ENCODE results near the gene MTFR2.

Gene MTFR2

DNA sequence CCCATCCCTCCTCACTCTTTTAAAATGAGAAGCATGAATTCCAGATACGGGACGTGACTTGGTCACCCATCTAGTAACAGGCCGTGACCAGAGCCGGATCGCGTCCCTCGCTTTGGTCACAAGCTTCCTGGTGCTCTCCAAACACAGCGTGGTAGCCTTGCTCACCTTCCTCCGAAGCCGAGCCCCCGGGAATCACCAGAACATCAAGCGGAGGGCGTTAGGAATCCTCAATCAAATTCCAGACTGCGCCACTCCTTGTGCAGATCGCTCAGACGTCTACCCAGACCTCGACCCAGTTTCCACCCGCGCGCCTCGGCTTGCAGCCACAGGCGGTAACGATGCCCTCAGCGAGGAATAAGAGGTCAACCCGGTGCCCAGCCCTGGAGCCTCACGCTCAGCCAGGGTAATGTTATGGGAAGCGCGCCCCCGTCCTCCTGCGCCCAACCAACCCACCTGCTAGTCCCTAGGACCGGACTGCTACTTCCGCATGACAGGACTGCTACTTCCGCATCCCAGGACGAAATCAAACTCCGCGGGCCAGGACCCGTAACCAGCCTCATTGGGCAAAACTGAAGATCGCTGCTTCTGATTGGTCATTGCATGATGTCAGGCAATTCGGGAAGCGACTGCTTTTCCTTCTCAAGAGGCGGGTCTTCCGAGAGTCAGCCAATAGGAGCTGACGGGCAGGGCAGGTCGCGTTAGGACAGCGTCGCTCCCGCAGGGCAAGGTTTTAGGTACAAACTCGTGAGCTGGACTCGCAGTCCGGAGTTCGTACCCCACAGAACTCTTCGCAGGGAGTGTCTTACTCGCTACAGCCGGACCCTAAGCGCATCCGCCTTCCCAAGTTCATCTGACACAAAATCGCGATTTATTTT lies at the start of gene MTFR2 (continued):
- TF ChIP-seq, protein P1, sequence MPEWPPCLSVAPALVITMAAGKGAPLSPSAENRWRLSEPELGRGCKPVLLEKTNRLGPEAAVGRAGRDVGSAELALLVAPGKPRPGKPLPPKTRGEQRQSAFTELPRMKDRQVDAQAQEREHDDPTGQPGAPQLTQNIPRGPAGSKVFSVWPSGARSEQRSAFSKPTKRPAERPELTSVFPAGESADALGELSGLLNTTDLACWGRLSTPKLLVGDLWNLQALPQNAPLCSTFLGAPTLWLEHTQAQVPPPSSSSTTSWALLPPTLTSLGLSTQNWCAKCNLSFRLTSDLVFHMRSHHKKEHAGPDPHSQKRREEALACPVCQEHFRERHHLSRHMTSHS (tag by site-specific recombination; IDR thresholded peaks at IDR 0.05), result no peak
- TF ChIP-seq FEZF1 (tag by site-specific recombination; IDR thresholded peaks at IDR 0.05) (no peak), KLF9 (tag by site-specific recombination; IDR thresholded peaks at IDR 0.05; ENCODE audit: low read depth) (peak; percentile 36; the same call in 1 of the 2 replicates), BCL11B (tag by site-specific recombination; IDR thresholded peaks at IDR 0.05; ENCODE audit: low read depth) (no peak), ZNF341 (tag by site-specific recombination; IDR thresholded peaks at IDR 0.05; ENCODE audit: low read depth) (peak; percentile 39), ZNF416 (tag by site-specific recombination; IDR thresholded peaks at IDR 0.05) (no peak), RBAK (tag by site-specific recombination; IDR thresholded peaks at IDR 0.05) (no peak), ZFP37 (tag by site-specific recombination; IDR thresholded peaks at IDR 0.05) (no peak), GLIS2 (tag by site-specific recombination; IDR thresholded peaks at IDR 0.05) (peak; percentile 67), GLI2 (tag by site-specific recombination; IDR thresholded peaks at IDR 0.05; ENCODE audit: borderline replicate concordance, low read depth) (no peak), ZEB2 (tag by site-specific recombination; IDR thresholded peaks at IDR 0.05) (peak; percentile 63; the same call in 1 of the 2 replicates), ZNF843 (tag by site-specific recombination; IDR thresholded peaks at IDR 0.05) (peak; percentile 39; the same call in 1 of the 2 replicates), ZSCAN16 (tag by site-specific recombination; IDR thresholded peaks at IDR 0.05) (peak; percentile 79), ZBTB48 (tag by site-specific recombination; IDR thresholded peaks at IDR 0.05) (peak; percentile 98), ZBTB17 (tag by site-specific recombination; IDR thresholded peaks at IDR 0.05) (peak; percentile 100), BCL11A (tag by site-specific recombination; IDR thresholded peaks at IDR 0.05; ENCODE audit: low read depth) (no peak)
- TF ChIP-seq, protein P2, sequence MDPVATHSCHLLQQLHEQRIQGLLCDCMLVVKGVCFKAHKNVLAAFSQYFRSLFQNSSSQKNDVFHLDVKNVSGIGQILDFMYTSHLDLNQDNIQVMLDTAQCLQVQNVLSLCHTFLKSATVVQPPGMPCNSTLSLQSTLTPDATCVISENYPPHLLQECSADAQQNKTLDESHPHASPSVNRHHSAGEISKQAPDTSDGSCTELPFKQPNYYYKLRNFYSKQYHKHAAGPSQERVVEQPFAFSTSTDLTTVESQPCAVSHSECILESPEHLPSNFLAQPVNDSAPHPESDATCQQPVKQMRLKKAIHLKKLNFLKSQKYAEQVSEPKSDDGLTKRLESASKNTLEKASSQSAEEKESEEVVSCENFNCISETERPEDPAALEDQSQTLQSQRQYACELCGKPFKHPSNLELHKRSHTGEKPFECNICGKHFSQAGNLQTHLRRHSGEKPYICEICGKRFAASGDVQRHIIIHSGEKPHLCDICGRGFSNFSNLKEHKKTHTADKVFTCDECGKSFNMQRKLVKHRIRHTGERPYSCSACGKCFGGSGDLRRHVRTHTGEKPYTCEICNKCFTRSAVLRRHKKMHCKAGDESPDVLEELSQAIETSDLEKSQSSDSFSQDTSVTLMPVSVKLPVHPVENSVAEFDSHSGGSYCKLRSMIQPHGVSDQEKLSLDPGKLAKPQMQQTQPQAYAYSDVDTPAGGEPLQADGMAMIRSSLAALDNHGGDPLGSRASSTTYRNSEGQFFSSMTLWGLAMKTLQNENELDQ (tag by site-specific recombination; IDR thresholded peaks at IDR 0.05; ENCODE audit: low read depth), result no peak
- TF ChIP-seq, protein P3, sequence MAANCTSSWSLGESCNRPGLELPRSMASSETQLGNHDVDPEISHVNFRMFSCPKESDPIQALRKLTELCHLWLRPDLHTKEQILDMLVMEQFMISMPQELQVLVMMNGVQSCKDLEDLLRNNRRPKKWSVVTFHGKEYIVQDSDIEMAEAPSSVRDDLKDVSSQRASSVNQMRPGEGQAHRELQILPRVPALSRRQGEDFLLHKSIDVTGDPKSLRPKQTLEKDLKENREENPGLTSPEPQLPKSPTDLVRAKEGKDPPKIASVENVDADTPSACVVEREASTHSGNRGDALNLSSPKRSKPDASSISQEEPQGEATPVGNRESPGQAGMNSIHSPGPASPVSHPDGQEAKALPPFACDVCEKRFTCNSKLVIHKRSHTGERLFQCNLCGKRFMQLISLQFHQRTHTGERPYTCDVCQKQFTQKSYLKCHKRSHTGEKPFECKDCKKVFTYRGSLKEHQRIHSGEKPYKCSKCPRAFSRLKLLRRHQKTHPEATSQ (tag by site-specific recombination; IDR thresholded peaks at IDR 0.05), result no peak
- TF ChIP-seq, protein P4, sequence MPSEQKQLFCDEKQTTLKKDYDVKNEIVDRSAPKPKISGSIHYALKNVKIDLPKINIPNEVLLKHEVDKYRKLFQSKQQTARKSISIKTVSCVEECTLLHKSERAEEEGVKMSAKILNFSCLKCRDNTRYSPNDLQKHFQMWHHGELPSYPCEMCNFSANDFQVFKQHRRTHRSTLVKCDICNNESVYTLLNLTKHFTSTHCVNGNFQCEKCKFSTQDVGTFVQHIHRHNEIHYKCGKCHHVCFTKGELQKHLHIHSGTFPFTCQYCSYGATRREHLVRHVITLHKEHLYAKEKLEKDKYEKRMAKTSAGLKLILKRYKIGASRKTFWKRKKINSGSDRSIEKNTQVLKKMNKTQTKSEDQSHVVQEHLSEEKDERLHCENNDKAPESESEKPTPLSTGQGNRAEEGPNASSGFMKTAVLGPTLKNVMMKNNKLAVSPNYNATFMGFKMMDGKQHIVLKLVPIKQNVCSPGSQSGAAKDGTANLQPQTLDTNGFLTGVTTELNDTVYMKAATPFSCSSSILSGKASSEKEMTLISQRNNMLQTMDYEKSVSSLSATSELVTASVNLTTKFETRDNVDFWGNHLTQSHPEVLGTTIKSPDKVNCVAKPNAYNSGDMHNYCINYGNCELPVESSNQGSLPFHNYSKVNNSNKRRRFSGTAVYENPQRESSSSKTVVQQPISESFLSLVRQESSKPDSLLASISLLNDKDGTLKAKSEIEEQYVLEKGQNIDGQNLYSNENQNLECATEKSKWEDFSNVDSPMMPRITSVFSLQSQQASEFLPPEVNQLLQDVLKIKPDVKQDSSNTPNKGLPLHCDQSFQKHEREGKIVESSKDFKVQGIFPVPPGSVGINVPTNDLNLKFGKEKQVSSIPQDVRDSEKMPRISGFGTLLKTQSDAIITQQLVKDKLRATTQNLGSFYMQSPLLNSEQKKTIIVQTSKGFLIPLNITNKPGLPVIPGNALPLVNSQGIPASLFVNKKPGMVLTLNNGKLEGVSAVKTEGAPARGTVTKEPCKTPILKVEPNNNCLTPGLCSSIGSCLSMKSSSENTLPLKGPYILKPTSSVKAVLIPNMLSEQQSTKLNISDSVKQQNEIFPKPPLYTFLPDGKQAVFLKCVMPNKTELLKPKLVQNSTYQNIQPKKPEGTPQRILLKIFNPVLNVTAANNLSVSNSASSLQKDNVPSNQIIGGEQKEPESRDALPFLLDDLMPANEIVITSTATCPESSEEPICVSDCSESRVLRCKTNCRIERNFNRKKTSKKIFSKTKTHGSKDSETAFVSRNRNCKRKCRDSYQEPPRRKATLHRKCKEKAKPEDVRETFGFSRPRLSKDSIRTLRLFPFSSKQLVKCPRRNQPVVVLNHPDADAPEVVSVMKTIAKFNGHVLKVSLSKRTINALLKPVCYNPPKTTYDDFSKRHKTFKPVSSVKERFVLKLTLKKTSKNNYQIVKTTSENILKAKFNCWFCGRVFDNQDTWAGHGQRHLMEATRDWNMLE (tag by site-specific recombination; conservative IDR thresholded peaks at IDR 0.05; ENCODE audit: low read depth), result peak; percentile 73; the same call in 1 of the 2 replicates
- TF ChIP-seq, protein P5, sequence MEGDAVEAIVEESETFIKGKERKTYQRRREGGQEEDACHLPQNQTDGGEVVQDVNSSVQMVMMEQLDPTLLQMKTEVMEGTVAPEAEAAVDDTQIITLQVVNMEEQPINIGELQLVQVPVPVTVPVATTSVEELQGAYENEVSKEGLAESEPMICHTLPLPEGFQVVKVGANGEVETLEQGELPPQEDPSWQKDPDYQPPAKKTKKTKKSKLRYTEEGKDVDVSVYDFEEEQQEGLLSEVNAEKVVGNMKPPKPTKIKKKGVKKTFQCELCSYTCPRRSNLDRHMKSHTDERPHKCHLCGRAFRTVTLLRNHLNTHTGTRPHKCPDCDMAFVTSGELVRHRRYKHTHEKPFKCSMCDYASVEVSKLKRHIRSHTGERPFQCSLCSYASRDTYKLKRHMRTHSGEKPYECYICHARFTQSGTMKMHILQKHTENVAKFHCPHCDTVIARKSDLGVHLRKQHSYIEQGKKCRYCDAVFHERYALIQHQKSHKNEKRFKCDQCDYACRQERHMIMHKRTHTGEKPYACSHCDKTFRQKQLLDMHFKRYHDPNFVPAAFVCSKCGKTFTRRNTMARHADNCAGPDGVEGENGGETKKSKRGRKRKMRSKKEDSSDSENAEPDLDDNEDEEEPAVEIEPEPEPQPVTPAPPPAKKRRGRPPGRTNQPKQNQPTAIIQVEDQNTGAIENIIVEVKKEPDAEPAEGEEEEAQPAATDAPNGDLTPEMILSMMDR (tag by site-specific recombination; IDR thresholded peaks at IDR 0.05), result peak; percentile 87; the same call in 1 of the 2 replicates
- TF ChIP-seq, protein P6, sequence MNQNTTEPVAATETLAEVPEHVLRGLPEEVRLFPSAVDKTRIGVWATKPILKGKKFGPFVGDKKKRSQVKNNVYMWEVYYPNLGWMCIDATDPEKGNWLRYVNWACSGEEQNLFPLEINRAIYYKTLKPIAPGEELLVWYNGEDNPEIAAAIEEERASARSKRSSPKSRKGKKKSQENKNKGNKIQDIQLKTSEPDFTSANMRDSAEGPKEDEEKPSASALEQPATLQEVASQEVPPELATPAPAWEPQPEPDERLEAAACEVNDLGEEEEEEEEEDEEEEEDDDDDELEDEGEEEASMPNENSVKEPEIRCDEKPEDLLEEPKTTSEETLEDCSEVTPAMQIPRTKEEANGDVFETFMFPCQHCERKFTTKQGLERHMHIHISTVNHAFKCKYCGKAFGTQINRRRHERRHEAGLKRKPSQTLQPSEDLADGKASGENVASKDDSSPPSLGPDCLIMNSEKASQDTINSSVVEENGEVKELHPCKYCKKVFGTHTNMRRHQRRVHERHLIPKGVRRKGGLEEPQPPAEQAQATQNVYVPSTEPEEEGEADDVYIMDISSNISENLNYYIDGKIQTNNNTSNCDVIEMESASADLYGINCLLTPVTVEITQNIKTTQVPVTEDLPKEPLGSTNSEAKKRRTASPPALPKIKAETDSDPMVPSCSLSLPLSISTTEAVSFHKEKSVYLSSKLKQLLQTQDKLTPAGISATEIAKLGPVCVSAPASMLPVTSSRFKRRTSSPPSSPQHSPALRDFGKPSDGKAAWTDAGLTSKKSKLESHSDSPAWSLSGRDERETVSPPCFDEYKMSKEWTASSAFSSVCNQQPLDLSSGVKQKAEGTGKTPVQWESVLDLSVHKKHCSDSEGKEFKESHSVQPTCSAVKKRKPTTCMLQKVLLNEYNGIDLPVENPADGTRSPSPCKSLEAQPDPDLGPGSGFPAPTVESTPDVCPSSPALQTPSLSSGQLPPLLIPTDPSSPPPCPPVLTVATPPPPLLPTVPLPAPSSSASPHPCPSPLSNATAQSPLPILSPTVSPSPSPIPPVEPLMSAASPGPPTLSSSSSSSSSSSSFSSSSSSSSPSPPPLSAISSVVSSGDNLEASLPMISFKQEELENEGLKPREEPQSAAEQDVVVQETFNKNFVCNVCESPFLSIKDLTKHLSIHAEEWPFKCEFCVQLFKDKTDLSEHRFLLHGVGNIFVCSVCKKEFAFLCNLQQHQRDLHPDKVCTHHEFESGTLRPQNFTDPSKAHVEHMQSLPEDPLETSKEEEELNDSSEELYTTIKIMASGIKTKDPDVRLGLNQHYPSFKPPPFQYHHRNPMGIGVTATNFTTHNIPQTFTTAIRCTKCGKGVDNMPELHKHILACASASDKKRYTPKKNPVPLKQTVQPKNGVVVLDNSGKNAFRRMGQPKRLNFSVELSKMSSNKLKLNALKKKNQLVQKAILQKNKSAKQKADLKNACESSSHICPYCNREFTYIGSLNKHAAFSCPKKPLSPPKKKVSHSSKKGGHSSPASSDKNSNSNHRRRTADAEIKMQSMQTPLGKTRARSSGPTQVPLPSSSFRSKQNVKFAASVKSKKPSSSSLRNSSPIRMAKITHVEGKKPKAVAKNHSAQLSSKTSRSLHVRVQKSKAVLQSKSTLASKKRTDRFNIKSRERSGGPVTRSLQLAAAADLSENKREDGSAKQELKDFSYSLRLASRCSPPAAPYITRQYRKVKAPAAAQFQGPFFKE (tag by site-specific recombination; IDR thresholded peaks at IDR 0.05; ENCODE audit: borderline replicate concordance), result no peak
